GM21447 (cell line): ENCODE data around the gene SIAH2.

ENCODE experiments used
- ATAC-seq: cut with Tn5 transposase; IDR thresholded peaks from one replicate; pipeline ENCODE4 v1.9.1; 2021; ENCODE audit not compliant: unreplicated experiment

Gene SIAH2

DNA sequence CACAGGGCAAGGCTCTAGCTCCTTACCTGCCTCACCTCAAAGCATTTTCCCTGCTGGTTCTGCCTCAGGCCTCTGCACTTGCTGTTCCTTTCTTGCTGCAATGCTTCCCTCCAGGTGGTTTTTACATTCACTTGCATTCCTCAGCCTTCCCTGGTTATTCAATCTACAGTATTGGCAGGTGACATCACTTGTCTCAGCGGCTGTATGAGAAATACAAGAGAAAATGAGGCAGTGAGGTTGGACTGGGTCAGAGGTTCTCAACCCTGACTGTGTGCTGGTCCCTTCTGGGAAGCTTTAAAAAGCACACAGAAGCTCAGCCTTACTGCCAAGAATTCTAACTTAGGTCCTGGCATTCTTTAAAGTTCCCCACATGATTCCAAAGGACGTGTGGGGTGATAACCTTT, 26.7 kb downstream of the SIAH2 start:
- no peak for ATAC-seq

DNA sequence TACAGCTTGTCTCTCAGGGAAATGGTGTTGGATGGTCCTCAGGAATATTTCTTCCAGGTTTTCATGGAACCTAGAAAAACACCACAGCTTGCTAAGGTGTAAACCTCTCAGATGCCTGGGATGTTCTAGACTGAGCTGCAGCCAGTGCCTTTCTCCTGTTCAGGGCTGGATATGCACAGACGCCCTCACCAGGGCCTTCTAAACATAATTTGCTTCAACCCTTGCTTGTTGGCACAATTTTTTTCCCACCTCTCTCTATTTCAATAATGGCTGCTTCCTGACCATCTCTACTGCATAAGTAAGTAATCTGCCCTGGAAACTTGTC, 28.2 kb downstream of the SIAH2 start:
- ATAC-seq: no peak

DNA sequence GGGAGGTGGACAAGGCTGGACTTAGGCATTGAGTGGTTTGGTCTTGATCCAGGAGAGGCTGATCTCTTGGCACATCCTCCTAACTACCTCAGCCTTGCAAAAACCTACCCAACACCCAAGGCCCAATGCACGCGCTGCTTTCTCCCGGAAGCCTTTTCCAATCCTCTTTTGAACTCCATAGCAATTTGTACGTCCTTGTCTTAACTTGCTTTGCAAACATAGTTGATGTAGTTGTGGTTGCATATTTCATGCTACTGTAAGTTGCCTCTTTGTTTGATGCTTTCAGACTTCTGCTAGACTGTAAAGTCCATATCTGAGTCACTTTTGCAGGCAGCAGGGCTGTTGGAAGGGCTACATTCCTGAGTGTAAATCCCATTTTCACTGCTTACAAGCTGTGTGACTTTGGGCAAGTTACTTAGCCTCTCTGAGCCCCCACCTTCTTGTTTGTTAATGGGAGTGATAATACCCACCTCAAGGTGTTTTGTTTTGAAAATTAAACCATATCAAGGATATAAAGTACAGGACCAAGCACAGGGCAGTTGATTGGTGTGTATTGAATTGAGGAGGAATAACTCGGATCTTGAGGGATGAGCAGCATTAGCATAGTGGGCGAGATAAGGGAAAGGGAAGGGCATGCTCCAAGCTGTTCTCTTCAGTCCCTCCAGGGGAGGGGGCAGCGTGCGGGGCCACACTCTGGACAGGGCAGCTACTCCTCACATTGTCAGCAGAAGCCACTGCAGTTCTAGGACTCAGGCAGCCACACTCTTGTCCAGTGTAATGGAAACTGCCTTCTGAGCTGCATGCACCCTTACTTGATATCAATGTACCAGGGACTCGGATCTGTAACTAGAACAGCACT, 28.8 kb downstream of the SIAH2 start:
- ATAC-seq: no peak

DNA sequence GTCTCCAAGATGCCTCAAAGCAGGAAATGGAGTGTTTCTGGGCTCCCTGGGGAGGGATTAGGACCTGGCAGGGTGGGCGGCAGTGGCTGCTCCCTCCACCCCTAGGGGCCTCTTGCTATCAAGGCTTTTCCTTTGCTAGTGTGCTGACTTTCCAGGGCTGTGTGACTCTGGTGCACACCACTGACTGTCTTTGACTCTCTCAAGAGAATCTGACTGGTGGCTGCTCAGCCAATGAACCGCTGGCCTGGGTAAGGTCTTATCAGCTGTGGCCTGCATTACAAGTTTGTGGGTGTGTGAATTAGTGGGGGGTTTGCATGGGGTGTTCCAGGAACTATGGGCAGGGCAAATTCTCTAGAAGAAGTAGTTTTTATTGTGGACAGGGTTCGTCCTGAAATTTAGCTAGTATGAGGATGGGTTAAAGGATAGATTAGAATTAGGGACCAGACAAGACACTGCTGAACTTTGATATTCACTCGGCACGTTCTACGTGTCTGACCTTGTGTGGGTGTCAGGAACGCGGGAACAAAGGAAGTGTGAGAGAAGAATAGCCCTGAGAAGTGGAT, 29.5 kb downstream of the SIAH2 start:
- ATAC-seq: no peak

DNA sequence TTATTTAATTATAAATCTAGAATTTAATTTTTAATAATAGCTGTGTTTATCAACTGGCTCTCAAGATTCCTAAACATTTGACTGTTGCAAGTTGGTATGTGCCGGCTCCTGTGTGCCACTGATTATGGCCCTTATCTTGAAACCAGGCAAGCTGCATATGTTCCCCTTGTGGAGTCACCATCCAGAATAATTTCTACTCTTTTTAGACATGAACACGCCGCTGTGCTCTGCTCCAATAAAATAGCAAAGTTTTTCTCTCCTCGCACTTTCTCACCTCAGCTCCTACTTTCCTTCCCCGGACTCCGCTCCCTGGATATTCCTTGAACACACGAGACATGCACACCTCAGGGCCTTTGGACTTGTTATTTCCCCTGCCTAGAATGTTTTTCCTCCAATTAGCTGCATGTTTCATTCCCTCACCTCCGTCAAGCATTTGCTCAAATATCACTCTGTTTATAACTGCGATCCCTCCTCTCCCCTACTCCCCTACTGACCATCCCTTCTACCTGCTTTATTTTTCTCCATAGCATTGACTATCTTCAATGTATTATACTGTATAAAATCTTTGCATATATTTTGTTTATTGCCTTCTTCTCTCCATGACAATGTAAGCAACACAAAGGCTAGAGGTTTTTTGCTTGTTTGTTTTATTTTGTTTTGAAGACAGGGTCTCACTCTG, 33.1 kb downstream of the SIAH2 start:
- ATAC-seq: no peak

DNA sequence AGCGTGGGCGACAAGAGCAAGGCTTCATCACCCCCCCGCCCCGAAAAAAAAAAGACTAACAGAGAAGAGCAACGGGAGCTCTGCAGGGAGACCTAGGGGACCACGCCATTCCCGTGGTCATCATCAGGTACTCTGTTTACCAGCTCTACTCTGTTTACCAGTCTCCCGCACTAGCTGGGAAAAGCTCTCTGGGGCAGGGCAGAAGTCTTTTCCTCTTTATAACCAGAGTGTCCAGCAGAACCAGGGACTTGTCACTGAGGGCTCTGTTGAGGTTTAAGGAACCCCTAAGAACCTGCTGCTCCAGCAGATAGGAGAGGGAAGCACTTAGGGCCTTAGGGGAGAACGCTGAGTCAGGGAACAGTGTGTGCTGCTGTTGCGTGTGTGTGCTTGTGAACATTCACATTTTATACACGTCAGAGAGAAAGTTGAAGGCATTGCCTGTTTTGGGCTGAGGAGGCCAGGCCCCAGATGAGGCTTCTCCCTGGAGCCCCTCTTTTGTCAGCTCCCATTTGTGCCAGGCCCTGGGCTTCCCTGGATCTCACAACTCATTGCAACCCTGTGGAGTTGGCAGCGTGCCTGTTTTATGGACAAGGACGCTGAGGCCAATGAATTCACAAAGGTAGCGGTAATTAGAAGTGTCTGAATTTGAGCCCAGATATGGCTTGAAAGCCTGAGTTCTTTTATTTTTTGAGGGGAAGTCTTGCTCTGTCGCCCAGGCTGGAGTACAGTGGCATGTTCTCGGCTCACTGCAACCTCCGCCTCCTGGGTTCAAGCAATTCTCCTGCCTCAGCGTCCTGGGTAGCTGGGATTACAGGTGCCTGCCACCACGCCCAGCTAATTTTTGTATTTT, 35.1 kb downstream of the SIAH2 start:
- ATAC-seq: no peak

DNA sequence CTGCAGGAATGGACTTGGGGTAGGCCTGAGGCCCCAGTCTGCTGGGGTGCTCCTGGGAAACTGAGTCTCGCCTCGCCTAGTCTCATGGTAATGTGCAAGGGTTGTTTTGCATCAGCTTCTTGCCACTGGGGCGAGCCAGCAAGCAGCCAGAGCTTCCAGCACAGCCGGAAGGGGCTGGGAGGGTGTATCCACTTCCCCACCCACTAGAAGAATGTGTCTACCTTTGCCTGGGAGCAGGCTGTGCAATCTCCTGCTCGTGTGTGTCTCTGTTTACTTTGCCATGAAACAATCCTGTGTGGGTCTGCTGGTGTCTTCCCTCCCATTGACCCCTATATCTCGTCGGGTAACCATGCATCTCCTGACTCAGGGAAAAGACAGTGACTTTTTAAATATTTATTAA, 37.4 kb downstream of the SIAH2 start:
- ATAC-seq: no peak

DNA sequence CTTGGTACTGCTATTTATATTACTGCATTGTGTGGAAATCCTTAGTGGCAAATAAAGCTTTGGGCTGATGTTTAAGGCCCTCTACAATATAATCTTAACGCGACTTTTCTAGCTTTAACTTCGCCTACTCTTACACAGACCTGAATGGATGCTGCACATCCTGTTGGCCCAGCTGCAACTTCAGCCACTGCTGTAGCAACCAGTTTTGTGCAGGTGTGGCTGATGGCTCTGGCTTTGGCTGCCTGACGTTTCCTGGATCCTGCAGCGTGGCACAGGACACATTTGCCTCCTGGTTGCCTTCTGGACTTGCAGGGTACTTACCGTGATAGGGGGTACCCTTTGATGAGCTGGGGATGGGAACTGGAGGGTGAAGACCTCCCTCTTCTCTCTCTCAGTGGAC, 39.0 kb downstream of the SIAH2 start:
- ATAC-seq: no peak

DNA sequence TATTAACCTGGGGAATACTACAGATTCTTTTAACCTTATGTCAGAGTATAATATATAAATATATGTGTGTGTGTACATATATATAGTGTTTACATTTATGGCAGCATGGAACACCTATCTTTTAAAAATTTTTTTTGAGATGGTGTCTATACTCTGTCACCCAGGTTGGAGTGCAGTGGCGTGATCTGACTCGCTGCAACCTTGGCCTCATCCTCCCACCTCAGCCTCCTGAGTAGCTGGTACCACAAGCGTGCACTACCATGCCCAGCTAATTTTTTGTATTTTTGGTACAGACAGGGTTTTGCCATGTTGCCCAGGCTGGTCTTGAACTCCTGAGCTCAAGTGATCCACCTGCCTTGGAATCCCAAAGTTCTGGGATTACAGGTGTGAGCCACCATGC, 40.7 kb downstream of the SIAH2 start:
- ATAC-seq: no peak

DNA sequence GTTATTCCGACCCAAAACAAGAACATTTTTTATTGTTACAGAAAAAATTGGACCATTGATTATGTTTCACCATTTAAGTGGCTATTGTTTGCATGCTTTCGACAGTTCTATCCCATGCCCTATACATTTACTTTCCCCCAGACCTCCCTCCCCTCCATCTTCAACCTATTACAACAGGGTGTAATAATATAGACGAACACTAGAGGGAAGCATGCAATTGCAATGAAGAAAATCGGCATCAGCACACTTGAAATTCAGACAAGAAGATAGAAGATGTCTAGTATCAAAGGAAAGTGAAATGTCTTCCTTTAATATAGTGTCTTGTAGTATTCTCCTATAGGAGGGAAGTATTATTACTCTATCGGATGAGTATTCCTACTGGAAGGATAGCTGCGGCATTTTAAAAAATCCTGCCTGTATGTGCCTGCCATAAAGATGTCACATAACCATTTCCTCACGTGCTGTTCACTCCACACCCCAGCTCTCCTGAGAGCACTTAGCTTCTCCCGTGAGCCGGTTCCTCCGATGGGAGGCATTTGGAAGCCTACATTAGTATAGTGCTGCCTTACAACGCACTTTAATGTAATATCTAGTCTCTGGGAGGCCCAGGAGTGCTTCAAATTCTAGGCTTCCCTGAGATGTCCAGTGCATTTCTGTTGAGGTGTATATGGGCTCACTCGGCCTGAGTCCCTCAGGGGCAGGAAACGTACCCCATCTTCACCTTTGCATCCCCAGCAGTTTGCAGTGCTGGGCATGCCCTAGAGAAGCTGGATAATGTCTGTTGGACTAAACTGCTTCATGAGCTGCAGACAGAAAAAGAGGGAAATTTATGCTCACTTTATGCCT, 41.5 kb downstream of the SIAH2 start:
- peak; percentile 85 for ATAC-seq

DNA sequence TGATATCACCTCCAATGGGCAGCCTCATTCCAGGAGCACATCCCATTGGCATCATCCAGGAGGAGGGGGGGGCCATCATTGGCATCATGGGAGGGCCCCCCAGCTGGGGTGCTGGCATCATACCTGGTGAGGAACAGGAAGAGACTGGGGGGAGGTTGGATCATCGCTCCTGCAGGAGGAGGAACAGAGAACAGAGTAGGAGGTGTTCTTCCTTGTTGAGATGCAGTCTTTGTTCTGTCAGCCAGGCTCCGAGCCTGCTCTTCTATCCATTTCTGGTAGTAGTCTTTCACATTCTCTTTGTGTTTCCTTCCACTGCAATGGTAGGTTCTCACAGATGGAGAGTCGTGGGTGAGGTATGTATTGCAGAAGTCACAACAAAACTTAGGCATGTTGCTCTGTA, 42.5 kb downstream of the SIAH2 start:
- no peak for ATAC-seq

DNA sequence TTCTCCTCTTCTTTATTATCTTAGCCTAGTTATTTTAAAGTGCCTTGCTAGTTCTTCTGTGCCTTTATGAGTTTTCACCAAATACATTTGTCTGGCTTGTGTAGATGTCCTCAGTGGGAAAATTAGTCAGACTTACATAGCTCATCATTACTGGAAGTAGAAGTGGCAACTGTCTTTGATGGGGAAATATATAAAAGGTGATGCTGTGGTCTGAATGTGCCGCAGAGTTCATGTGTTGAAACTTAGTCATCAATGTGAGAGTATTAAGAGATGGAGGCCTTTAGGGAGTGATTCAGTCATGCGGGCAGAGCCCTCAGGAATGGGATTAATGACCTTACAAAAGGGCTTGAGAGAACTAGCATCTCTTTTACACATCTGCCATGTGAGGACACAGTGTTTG, 52.9 kb downstream of the SIAH2 start:
- no peak for ATAC-seq

DNA sequence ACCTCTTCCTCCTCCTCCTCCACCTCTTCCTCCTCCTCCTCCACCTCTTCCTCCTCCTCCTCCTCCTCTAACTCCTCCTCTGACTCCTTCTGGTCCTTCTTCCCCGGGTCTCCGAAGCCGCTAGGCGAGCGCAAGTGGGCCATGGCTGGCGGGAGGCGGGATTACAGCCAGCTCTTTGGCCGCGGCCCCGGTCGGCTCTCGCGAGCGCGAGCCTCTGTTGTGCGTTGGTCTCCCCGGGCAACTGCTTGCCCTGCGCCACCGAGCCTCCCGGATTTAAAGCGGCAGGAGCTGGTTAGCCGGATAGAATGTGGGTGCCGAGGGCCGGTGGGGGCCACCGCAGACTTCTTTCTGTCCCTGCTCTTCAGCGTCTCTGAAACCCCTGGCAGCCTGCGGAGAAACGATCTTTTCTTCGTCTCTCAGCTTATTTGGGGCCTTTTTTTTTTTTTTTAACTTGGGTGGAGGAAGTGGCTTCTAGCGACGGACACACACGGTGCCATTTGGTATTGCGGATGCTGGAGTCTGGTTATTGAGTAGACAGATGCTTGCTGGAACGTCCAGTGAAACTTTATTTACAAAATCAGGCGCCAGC, 59.1 kb downstream of the SIAH2 start, which contains the start of gene ERICH6:
Gene ERICH6 (minus strand): TSS at position 165 of the 589 bp plus-strand sequence. CDS start 22 bp downstream, at position 143.
- ATAC-seq: peak; percentile 98

DNA sequence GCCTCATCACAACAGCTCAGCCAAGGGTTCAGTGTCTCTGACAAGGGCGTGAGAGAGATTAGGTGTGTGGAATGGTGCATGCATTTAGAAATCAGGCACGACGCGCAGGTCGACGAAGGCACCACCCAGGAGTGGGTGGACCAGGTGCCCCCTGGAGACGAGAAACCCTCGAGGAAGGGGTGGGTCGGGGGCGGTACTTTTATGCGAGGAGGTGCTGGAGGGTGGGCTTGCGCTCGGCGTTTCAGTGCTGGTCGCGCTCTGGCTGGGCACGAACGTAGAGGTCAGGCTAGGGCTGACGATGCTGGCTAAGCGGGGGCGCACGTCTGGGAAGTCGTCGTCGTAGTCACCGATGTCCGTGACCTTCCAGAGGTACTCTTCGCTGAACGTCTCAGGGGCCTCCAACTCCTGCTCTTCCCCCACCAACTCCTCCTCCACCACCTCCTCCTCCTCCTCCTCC, 59.6 kb downstream of the SIAH2 start:
- peak; percentile 39 for ATAC-seq

DNA sequence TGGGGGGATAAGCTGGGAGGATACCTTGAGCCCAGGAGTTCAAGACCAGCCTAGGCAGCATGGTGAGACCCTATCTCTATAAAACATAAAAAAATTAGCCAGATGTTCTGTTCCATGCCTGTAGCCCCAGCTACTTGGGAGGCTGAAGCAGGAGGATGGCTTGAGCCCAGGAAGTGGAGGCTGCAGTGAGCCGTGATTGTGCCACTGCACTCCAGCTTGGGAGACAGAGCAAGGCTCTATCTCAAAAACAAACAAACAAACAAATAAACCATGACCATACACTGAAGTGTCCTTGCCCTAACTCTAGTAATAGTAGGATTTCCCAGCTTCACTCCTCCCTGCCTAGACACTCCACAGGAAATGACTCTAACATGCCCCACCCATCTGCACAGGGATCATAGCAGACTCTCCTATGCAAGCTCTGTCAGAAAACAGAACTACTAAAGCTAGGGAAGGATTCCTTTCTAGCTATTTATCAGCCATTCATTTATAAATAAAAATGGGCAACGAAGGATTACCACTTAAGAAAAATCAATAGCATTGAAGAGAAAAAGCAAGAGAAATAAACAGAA, 63.8 kb downstream of the SIAH2 start:
- no peak for ATAC-seq

DNA sequence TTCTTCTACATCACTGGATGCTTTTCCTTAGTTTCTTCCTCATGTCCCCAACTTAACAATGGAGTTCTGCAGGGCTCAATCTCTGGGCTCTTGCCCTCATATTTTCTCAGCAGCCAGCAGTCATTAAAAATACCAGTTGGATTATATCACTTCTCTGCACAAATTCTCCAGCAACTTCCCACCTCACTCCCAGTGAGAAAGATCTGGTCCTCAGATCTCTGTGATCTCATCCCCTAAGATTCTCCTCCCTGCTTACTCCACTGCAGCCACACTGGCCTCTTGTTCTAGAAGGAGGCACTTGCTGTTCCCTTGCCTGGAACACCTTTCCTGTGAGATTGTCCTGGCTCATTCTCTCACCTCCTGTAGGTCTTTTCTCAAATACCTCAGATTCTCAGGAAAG, 65.3 kb downstream of the SIAH2 start:
- no peak for ATAC-seq

DNA sequence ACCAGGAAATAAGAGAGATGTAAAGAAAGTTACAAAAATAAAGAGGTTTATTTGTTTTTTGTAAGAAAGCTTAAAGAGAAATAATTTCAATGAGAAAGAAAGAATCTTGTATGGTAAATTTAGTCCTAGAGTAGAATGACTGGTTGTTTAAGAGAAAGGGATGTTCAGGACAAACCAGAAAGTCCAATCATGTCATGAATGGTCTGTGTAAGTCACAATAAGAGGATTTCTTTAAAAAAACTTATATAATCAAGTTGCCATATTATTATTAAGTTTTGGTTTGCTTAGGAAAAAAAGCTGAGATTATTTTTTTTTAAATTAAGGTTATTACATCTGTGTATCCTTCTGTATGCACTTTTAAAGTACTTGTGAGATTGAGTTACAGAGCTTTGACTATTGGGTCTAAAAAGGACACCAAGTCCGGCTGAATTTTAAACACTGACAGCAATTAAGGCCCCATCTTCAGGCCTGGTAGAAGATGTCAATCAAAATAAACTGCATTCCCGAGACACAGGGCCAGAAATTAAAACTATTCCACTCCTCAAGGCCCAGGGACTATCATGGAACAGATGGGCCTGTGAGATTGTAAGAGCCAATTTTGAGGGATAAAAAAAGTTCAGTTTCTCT, 71.4 kb downstream of the SIAH2 start:
- no peak for ATAC-seq
